K562 (cell line): ENCODE measurements around the gene MCU. TPM values are rescaled to one million over a fixed set of nuclear protein-coding genes. Genes with fewer than 3 reads are reported as not detected.

Source experiments
- ATAC-seq: fragments of 200-7000 bp; cut with Tn5 transposase; 3 replicates; pipeline ENCODE4 v1.9.1; 2020; ENCODE audit warnings: moderate library complexity
- BruUV-seq: library from RNA; stranded (reverse); fragments of 400-500 nt; replicated peaks from 2 replicates; lab custom pipeline; 2021; lab: Mats Ljungman, UMichigan
- CTCF ChIA-PET: fragments of 300-600 bp; formaldehyde crosslinking; extraction: SDS; loops from one replicate; lab custom pipeline; 2021; ENCODE audit warnings: low intra/inter-chr PET ratio; lab: Yijun Ruan, JAX
- POLR2A ChIA-PET: fragments of 300-600, 350-650 bp; sonication (Branson Sonifier 250); formaldehyde crosslinking; extraction: SDS; loops from one replicate; lab custom pipeline; 2021; ENCODE audit warnings: antibody characterized with exemption, inconsistent platforms; lab: Yijun Ruan, JAX
- DNase-seq, 4 experiments: peaks; one replicate each; pipeline versions ENCODE4 v3.0.0 to v3.0.0-alpha.2; 2011 to 2018; ENCODE audit warnings: low spot score in 3 of 4, mixed read lengths in 3 of 4; ENCODE audit errors: extremely low read depth in 1 of 4
- FAIRE-seq: peaks from 2 replicates; lab custom pipeline; 2011; peaks lifted over from hg19 to GRCh38; lab: Jason Lieb, UNC
- H2AFZ ChIP-seq: 2 replicates; pipeline ENCODE4 v1.6.0; 2011; ENCODE audit warnings: low read depth, low read length, control low read depth, inconsistent platforms
- H3K27ac ChIP-seq: fragments of 200-600 bp; 3 replicates; pipeline ENCODE4 v1.8.0; 2011; ENCODE audit warnings: low read depth, mild to moderate bottlenecking, control low read depth, inconsistent platforms, low read length, moderate library complexity, mixed read lengths; ENCODE audit errors: extremely low read depth
- H3K27me3 ChIP-seq, 2 experiments: fragments of 300-600 bp in 1 of 2; 2 replicates in 1 of 2; 3 replicates in 1 of 2; pipeline versions ENCODE4 v1.6.0 to v1.8.0; 2011; ENCODE audit warnings: inconsistent platforms in 2 of 2, low read length in 2 of 2, mild to moderate bottlenecking in 1 of 2, mixed read lengths in 1 of 2, moderate library complexity in 1 of 2; ENCODE audit not compliant: control insufficient read depth in 2 of 2, insufficient read depth in 2 of 2
- H3K36me3 ChIP-seq: fragments of 300-600 bp; 3 replicates; pipeline ENCODE4 v1.8.0; 2011; ENCODE audit warnings: mild to moderate bottlenecking, low read length, inconsistent platforms; ENCODE audit not compliant: control insufficient read depth, insufficient read depth
- H3K4me1 ChIP-seq, 2 experiments: fragments of 200-600 bp in 1 of 2; replicated peaks in 1 of 2; 2 replicates in 1 of 2; 3 replicates in 1 of 2; pipeline versions ENCODE4 v1.5.1 to v1.8.0; 2011; ENCODE audit warnings: inconsistent platforms in 2 of 2, low read length in 2 of 2, mild to moderate bottlenecking in 1 of 2, mixed read lengths in 1 of 2, moderate library complexity in 1 of 2; ENCODE audit not compliant: control insufficient read depth in 2 of 2, insufficient read depth in 2 of 2
- H3K4me2 ChIP-seq: 2 replicates; pipeline ENCODE4 v1.6.1; 2011; ENCODE audit warnings: low read length, control low read depth, inconsistent platforms, mixed read lengths; ENCODE audit not compliant: insufficient read depth
- H3K4me3 ChIP-seq: fragments of 200-600 bp; sonication (generic), shearing (Covaris generic); 2 replicates; pipeline ENCODE4 v1.5.1; 2016; ENCODE audit warnings: control low read depth, inconsistent platforms
- H3K79me2 ChIP-seq: fragments of 200-600 bp; 3 replicates; pipeline ENCODE4 v1.8.0; 2011; ENCODE audit warnings: low read length, inconsistent platforms; ENCODE audit not compliant: control insufficient read depth, insufficient read depth
- H3K9ac ChIP-seq, 2 experiments: 2 replicates each; pipeline versions ENCODE4 v1.6.0 to v1.6.1; 2011; ENCODE audit warnings: low read depth in 2 of 2, low read length in 2 of 2, control low read depth in 1 of 2, inconsistent platforms in 1 of 2, mild to moderate bottlenecking in 1 of 2, mixed read lengths in 1 of 2; ENCODE audit not compliant: insufficient read depth in 1 of 2
- H3K9me1 ChIP-seq: one replicate; pipeline ENCODE4 v1.6.0; 2011; ENCODE audit warnings: inconsistent platforms, mild to moderate bottlenecking, low read length, moderate library complexity; ENCODE audit not compliant: control insufficient read depth, insufficient read depth
- H3K9me3 ChIP-seq: replicated peaks from 2 replicates; pipeline ENCODE4 v1.5.1; 2011; ENCODE audit warnings: low read depth, low read length, inconsistent platforms; ENCODE audit not compliant: control insufficient read depth, insufficient read depth
- H4K20me1 ChIP-seq: replicated peaks from 2 replicates; pipeline ENCODE4 v1.6.1; 2011; ENCODE audit warnings: low read length, inconsistent platforms, mixed read lengths; ENCODE audit not compliant: control insufficient read depth, insufficient read depth
- ARHGAP35 ChIP-seq: fragments of 450-650 bp; IDR thresholded peaks from 2 replicates; pipeline ENCODE4 v1.6.1; 2018; ENCODE audit not compliant: partially characterized antibody
- BHLHE40 ChIP-seq: IDR thresholded peaks from 2 replicates; pipeline ENCODE4 v1.6.1; 2011; ENCODE audit warnings: low read length, improper control_type of control experiment
- CBFB ChIP-seq: sonication (generic); formaldehyde crosslinking; IDR thresholded peaks from 2 replicates; pipeline ENCODE4 v1.4.0; 2020; ENCODE audit warnings: mild to moderate bottlenecking, missing genetic modification reagents
- HLTF ChIP-seq: fragments of 450-650 bp; IDR thresholded peaks from 2 replicates; pipeline ENCODE4 v1.6.1; 2016
- HNRNPH1 ChIP-seq: fragments of 200-400 bp; formaldehyde crosslinking; optimal IDR thresholded peaks from 2 replicates; pipeline ENCODE3; 2017; ENCODE audit warnings: low read depth, mild to moderate bottlenecking, low read length, moderate library complexity
- MCM2 ChIP-seq: fragments of 450-650 bp; IDR thresholded peaks from 2 replicates; pipeline ENCODE4 v1.6.1; 2017; ENCODE audit warnings: low read depth, mild to moderate bottlenecking
- MECOM ChIP-seq: fragments of 250-450 bp; sonication (Bioruptor Pico); IDR thresholded peaks from 2 replicates; pipeline ENCODE4 v1.8.0; 2022; ENCODE audit warnings: inconsistent platforms
- MXI1 ChIP-seq: IDR thresholded peaks from 2 replicates; pipeline ENCODE4 v1.6.1; 2011; ENCODE audit warnings: low read depth, mild to moderate bottlenecking, improper control_type of control experiment, low read length
- NFXL1 ChIP-seq: fragments of 450-650 bp; formaldehyde crosslinking; IDR thresholded peaks from 2 replicates; pipeline ENCODE4 v1.4.0; 2021; ENCODE audit warnings: mild to moderate bottlenecking
- NR4A1 ChIP-seq, 2 experiments: fragments of 250-450 bp in 1 of 2; fragments of 450-650 bp in 1 of 2; sonication (Bioruptor Pico) in 1 of 2; IDR thresholded peaks; 2 replicates each; pipeline versions ENCODE4 v1.4.0 to v1.6.1; 2016 to 2020; ENCODE audit warnings: mild to moderate bottlenecking in 2 of 2, missing compliant biosample characterization in 1 of 2, missing genetic modification characterization in 1 of 2, moderate library complexity in 1 of 2
- OTX1 ChIP-seq: fragments of 450-650 bp; formaldehyde crosslinking; IDR thresholded peaks from 2 replicates; pipeline ENCODE4 v1.4.0; 2022; ENCODE audit warnings: mild to moderate bottlenecking
- POLR3A ChIP-seq: IDR thresholded peaks from 2 replicates; pipeline ENCODE4 v1.6.1; 2011; ENCODE audit warnings: borderline replicate concordance, mild to moderate bottlenecking, moderate library complexity; ENCODE audit not compliant: insufficient read length, insufficient read depth; ENCODE audit errors: extremely low read depth
- XRCC5 ChIP-seq: fragments of 200-400 bp; formaldehyde crosslinking; IDR thresholded peaks from 2 replicates; pipeline ENCODE4 v1.6.1; 2017; ENCODE audit warnings: low read depth, mild to moderate bottlenecking, low read length
- ZNF274 ChIP-seq: IDR thresholded peaks from 2 replicates; pipeline ENCODE4 v1.6.1; 2011; ENCODE audit warnings: low read depth, mild to moderate bottlenecking, low read length, moderate library complexity, borderline replicate concordance
- ZNF584 ChIP-seq: fragments of 200-800 bp; sonication (Bioruptor generic); IDR thresholded peaks from 2 replicates; pipeline ENCODE4 v1.6.1; 2016; ENCODE audit warnings: low read depth, mild to moderate bottlenecking, missing genetic modification characterization, missing compliant biosample characterization
- ZNF586 ChIP-seq: fragments of 450-650 bp; formaldehyde crosslinking; conservative IDR thresholded peaks from 2 replicates; pipeline ENCODE4 v1.4.0; 2020; ENCODE audit warnings: mild to moderate bottlenecking, moderate library complexity
- WGBS: fragments of 100-300 bp; shearing (Covaris generic); methylation state at CpG from one replicate; pipeline ENCODE4 v1.1.6; 2016; ENCODE audit warnings: low coverage, mixed read lengths; ENCODE audit not compliant: insufficient coverage; ENCODE audit errors: missing lambda C conversion rate; 5-methylcytosine and 5-hydroxymethylcytosine counted together
- in situ Hi-C: fragments of 300-500 bp; cut with MboI; formaldehyde crosslinking; loops from 4 replicates; pipeline ENCODE4 v1.15.0; 2018; ENCODE audit warnings: inconsistent platforms, mixed read lengths
- intact Hi-C: fragments of 100-400 bp; cut with micrococcal nuclease; formaldehyde crosslinking; loops from 2 replicates; pipeline ENCODE4 v1.14.2; 2022
- polyA plus RNA-seq, 8 experiments: library from polyadenylated mRNA; depleted of rRNA in 4 of 8; stranded (reverse) in 5 of 8; unstranded in 3 of 8; fragments of >200 nt; fragmentation: Nextera tagmentation in 2 of 8; fragmentation: Illumina TruSeq in 1 of 8; extraction: Ambion mirVana in 2 of 8; extraction: Trizol in 1 of 8; gene quantifications; 2 replicates each; pipeline versions ENCODE4 v1.2.1 to v1.2.3, GENCODE V29; 2011 to 2014; ENCODE audit warnings: inconsistent platforms in 1 of 8, missing spikeins in 1 of 8
- total RNA-seq, 7 experiments: library from RNA; depleted of rRNA in 6 of 7; stranded (reverse); fragments of >200 nt in 6 of 7; fragmentation: Illumina TruSeq in 2 of 7; extraction: Trizol in 2 of 7; gene quantifications; 2 replicates each; pipeline versions ENCODE4 v1.2.1 to v1.2.3, GENCODE V29; 2011 to 2021; ENCODE audit warnings: low replicate concordance in 1 of 7
- TF ChIP-seq, protein P1 (sequence below), 3 experiments: fragments of 200-800 bp in 1 of 3; fragments of 250-450 bp in 1 of 3; fragments of 450-650 bp in 1 of 3; sonication (Bioruptor Pico) in 1 of 3; sonication (Bioruptor generic) in 1 of 3; formaldehyde crosslinking in 1 of 3; IDR thresholded peaks; 2 replicates each; pipeline versions ENCODE4 v1.6.1 to v1.8.0; 2016 to 2022; ENCODE audit warnings: mild to moderate bottlenecking in 2 of 3, missing genetic modification characterization in 2 of 3, missing compliant biosample characterization in 1 of 3, moderate library complexity in 1 of 3

MCU gene
- total and polyA plus RNA-seq, 9 of the 15 experiments (the other 6 are each of a cell fraction or from before 2014, with no cell fraction given) = 8.2 to 88.8 (median 21.3) TPM

DNA sequence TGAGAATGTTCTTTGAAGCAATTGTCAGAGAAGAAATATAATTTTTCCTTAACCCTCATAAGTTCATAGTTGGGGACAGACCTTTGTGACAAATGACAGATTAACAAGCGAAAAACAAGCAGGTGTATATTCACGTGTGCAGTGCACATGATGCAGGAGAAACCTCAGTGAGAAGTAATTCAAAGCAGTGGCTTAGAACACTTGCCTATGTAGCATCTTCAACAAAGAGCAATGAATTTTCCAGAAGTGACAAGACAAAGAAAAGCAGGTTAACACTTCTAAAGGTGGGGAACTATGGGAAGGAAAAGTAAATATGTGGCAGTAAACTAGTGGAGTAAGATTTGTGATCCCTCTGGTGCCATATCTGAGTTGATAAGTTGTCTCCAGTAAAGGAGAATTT, 65.8 kb downstream of the MCU start:
- no peak overlapping the region for H2AFZ ChIP-seq
- no peaks in the 10 kb centered on the region for H3K9me3 ChIP-seq
- H3K36me3 ChIP-seq = no peaks in the 10 kb centered on the region
- POLR2A ChIA-PET = interaction anchor here (1.4 to 2.5 kb wide), 3 partner anchors 10 to 20 kb away, joined by 3 to 9 read pairs (median 7); no protein-coding TSS in a partner anchor
- H3K79me2 ChIP-seq = no peaks in the 10 kb centered on the region
- FAIRE-seq (no peak), ATAC-seq (no peak), DNase-seq (no peak)
- BruUV-seq = no TSS peak
- no peaks in the 10 kb centered on the region for H3K27me3 ChIP-seq
- H3K4me3 ChIP-seq = no peak overlapping the region
- H4K20me1 ChIP-seq = no peaks in the 10 kb centered on the region; the same call in 1 of the 2 replicates
- no peaks in the 10 kb centered on the region for H3K9me1 ChIP-seq
- 53% methylated on average over 2 of the region's 2 CpGs for WGBS
- no peak overlapping the region for H3K4me2 ChIP-seq
- CTCF ChIA-PET = no interaction called here
- H3K4me1 ChIP-seq = peaks cover 0 to 4% of the 10 kb centered on the region in 2 experiments; a peak in 1 of 5 replicates
- H3K27ac ChIP-seq = no peak overlapping the region
- no peak overlapping the region for H3K9ac ChIP-seq
- intact Hi-C loops = no loop called here
- in situ Hi-C loops = no loop called here
- TF ChIP-seq OTX1 (CRISPR knock-in tag) (no peak), NR4A1 (CRISPR knock-in tag; IDR thresholded peaks at IDR 0.05) (no peak), NR4A1 (tag; IDR thresholded peaks at IDR 0.05) (no peak), MECOM (CRISPR knock-in tag) (no peak), MCM2 (no peak), ARHGAP35 (no peak), CBFB (CRISPR knock-in tag) (no peak), HLTF (no peak), POLR3A (no peak), ZNF586 (CRISPR knock-in tag) (no peak), NFXL1 (CRISPR knock-in tag) (no peak), ZNF274 (no peak), MXI1 (no peak), ZNF584 (CRISPR knock-in tag) (no peak), BHLHE40 (no peak), HNRNPH1 (no peak), XRCC5 (no peak)
- TF ChIP-seq, protein P1, sequence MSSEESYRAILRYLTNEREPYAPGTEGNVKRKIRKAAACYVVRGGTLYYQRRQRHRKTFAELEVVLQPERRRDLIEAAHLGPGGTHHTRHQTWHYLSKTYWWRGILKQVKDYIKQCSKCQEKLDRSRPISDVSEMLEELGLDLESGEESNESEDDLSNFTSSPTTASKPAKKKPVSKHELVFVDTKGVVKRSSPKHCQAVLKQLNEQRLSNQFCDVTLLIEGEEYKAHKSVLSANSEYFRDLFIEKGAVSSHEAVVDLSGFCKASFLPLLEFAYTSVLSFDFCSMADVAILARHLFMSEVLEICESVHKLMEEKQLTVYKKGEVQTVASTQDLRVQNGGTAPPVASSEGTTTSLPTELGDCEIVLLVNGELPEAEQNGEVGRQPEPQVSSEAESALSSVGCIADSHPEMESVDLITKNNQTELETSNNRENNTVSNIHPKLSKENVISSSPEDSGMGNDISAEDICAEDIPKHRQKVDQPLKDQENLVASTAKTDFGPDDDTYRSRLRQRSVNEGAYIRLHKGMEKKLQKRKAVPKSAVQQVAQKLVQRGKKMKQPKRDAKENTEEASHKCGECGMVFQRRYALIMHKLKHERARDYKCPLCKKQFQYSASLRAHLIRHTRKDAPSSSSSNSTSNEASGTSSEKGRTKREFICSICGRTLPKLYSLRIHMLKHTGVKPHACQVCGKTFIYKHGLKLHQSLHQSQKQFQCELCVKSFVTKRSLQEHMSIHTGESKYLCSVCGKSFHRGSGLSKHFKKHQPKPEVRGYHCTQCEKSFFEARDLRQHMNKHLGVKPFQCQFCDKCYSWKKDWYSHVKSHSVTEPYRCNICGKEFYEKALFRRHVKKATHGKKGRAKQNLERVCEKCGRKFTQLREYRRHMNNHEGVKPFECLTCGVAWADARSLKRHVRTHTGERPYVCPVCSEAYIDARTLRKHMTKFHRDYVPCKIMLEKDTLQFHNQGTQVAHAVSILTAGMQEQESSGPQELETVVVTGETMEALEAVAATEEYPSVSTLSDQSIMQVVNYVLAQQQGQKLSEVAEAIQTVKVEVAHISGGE (CRISPR knock-in tag; IDR thresholded peaks at IDR 0.05) = no peak
